ENCODE measurements around the gene PBXIP1. TPM values are rescaled to one million over a fixed set of nuclear protein-coding genes. Genes with fewer than 3 reads are reported as not detected.

Gene PBXIP1
- total RNA-seq, 2 donors from 2014 or later, result 81.4 to 101 TPM

DNA sequence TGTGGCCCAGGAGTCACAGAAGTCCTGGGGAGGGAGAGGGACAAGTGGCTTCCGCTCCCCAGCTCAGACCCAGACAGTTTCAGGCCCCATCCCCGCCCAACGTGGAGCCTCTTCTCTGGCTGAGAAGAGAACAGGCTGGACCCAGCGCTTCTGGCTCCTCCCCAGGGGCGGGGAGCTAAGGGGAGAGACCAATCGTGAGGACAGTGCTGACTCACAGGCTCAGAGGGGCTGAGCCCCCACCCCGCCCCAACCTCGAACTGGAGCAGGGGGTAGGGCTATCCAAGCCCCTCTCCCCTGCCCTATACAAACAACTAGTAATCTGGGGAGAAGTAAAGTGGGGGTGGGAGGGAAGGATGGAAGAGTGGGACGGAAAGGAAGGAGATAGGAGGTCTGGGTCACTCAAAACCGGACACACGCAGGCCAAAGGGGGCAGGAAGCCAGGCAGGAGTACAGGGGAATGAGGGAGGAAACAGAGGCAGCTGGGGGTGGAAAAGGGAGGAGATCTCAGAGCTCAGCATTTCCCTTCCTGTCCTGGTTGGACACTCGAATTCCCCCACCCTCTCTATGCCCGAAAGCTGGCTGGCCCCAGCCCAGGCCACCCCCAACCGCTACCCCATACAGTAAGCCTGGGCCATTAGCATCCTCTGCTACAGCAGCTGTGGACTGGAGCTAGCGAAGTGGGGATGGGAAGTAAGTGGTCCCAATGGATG lies 14.9 kb upstream of the PBXIP1 start, which contains the start of gene SHC1:
SHC1 (minus strand) TSS at position 117 of the 710 bp plus-strand sequence. CDS start 221 bp downstream, outside the sequence.
- Histone ChIP-seq H3K4me3 (peak within 1 kb of the TSS; percentile 36 to 48), H3K4me1 (peaks cover 0 to 67% of the 10 kb centered on the region in 2 donors), H3K27me3 (no peaks in the 10 kb centered on the region), H3K27ac (peak within 1 kb of the TSS; percentile 99), H3K36me3 (peaks cover 28% of the 10 kb centered on the region), H3K9me3 (no peaks in the 10 kb centered on the region)
- DNase-seq (ENCODE audit: low spot score), result peak; percentile 97
- TF ChIP-seq, protein P1, sequence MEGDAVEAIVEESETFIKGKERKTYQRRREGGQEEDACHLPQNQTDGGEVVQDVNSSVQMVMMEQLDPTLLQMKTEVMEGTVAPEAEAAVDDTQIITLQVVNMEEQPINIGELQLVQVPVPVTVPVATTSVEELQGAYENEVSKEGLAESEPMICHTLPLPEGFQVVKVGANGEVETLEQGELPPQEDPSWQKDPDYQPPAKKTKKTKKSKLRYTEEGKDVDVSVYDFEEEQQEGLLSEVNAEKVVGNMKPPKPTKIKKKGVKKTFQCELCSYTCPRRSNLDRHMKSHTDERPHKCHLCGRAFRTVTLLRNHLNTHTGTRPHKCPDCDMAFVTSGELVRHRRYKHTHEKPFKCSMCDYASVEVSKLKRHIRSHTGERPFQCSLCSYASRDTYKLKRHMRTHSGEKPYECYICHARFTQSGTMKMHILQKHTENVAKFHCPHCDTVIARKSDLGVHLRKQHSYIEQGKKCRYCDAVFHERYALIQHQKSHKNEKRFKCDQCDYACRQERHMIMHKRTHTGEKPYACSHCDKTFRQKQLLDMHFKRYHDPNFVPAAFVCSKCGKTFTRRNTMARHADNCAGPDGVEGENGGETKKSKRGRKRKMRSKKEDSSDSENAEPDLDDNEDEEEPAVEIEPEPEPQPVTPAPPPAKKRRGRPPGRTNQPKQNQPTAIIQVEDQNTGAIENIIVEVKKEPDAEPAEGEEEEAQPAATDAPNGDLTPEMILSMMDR (IDR thresholded peaks at IDR 0.05), result no peak

DNA sequence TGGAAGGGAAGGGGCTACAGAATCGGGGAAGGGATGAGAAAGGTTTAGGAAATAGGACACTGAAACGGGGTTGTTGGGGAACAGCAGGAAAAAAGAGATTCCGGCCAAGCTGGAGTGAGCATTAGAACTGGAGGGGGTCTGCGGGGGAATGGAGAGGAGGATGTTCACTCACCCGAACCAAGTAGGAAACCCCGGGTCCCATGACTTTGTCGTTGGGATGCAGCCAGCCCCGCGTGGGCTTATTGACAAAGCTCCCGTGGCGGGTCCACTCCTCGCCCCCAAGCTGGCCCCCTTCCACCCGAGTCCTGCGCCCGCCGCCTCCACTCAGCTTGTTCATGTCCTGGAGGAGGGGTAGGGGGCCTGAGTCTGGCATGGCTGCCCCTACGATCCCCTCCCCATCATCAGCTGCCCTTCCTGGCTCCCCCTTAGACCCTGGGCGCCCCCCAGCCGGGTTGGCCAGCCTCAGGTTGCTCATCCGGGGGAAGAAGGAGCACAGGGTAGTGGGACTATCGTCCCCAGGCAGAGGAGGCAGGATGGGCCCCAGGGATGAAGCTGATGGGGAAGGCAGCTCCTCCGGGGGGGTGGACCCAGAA lies 14.1 kb upstream of the PBXIP1 start:
- H3K27me3 ChIP-seq, result no peaks in the 10 kb centered on the region
- peaks cover 0 to 63% of the 10 kb centered on the region in 2 donors for H3K4me1 ChIP-seq
- no peak for DNase-seq (ENCODE audit: low spot score)

DNA sequence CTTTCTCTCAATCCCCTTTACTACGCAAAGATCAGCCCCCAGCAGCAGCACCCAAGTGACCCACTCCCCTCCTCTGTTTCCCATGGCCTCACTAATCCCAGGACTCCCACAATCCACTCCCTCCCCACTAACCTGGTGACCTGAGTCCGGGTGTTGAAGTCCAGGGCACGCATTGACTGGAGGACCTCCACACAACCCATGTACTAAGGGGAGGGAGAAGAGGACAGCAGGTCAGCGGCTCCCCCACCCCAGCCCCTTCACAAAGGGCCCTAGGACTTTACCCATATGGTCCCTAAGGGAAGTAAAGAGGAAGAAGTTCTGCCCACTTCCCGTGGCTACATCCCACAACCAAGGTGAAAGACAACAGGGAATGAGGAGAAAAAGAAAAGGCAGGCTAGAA lies 13.3 kb upstream of the PBXIP1 start:
- TF ChIP-seq, protein P1 (IDR thresholded peaks at IDR 0.05), result no peak
- peaks cover 43% of the 10 kb centered on the region for H3K36me3 ChIP-seq

More for the DNA sequence above, 14.1 kb upstream of the PBXIP1 start:
- Histone ChIP-seq H3K4me3 (peak overlapping the region; percentile 36 to 48), H3K36me3 (peaks cover 36% of the 10 kb centered on the region), H3K9me3 (no peaks in the 10 kb centered on the region), H3K27ac (peak overlapping the region; percentile 99)
- TF ChIP-seq, protein P1 (IDR thresholded peaks at IDR 0.05), result no peak

DNA sequence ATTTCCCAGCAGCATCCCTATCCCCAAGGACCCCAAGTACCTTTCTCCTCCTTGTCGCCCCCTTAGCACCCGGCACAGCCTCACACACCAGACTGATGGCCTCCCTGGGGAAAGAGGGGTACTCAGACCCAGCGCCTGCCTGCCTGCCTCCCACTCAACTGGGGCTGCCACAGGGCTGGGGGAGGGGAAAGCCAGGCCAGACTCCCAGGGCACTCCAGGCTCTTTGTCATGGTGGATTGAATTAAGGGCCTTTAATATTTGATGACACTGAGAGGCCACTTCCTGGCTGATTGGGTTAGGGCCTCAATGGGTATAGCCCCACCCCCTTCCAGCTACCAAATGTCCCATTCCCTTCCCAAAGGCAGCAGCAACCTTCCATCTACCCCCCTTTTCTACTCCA lies 12.8 kb upstream of the PBXIP1 start:
- no peaks in the 10 kb centered on the region for H3K9me3 ChIP-seq

More for the DNA sequence above, 13.3 kb upstream of the PBXIP1 start:
- Histone ChIP-seq H3K27ac (peak overlapping the region; percentile 99), H3K27me3 (no peaks in the 10 kb centered on the region), H3K9me3 (no peaks in the 10 kb centered on the region), H3K4me3 (peak overlapping the region in 1 of 2 donors; percentile 48), H3K4me1 (peaks cover 0 to 63% of the 10 kb centered on the region in 2 donors)
- DNase-seq (ENCODE audit: low spot score), result no peak

DNA sequence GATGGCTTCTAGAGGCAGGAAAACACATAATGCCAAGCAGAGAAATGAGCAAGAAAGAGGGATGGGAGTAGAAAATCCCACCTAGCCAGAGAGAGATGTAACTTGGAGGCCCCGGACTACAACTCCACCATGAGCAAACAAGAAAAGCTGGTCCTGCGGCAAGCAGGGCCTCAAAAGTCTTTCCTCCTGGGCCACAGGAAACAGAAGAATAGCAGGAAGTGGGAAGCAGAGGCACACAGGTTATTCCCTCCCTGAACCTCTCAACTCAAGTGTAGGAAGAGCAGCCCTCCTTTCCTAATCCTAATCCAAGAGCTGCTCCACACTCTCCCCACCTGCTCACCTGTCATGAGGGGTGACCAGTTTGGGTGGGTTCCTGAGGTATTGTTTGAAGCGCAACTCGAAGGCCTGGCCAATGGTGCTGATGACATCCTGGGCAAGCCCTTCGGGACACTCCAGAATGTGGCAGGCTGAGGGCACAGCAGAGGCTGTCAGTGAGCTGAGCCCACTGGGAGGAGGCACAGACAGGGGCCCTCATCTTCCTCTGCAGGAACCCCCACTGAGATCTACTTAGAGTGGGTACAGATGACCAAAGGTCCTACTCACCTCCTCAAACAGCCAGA lies 11.5 kb upstream of the PBXIP1 start:
- Histone ChIP-seq H3K4me1 (peaks cover 0 to 60% of the 10 kb centered on the region in 2 donors), H3K9me3 (no peaks in the 10 kb centered on the region), H3K27ac (peak overlapping the region; percentile 36 to 99), H3K4me3 (no peak overlapping the region), H3K27me3 (no peaks in the 10 kb centered on the region), H3K36me3 (peaks cover 59% of the 10 kb centered on the region)
- TF ChIP-seq, protein P1 (IDR thresholded peaks at IDR 0.05), result no peak
- DNase-seq (ENCODE audit: low spot score), result no peak

More for the DNA sequence above, 12.8 kb upstream of the PBXIP1 start:
- TF ChIP-seq, protein P1 (IDR thresholded peaks at IDR 0.05), result no peak
- Histone ChIP-seq H3K4me1 (peaks cover 0 to 63% of the 10 kb centered on the region in 2 donors), H3K27me3 (no peaks in the 10 kb centered on the region), H3K36me3 (peaks cover 48% of the 10 kb centered on the region), H3K27ac (peak overlapping the region; percentile 99), H3K4me3 (no peak overlapping the region)
- DNase-seq (ENCODE audit: low spot score), result no peak
